OCI-LY7 (cell line): Measurements from ENCODE around the gene ERMN. TPM values are rescaled to one million over a fixed set of nuclear protein-coding genes. Genes with fewer than 3 reads are reported as not detected.
A peak's percentile ranks its signal among the peaks of the same experiment; 100 is the strongest.

Source experiments
- BruUV-seq: library from RNA; stranded (reverse); fragments of 400-500 nt; replicated peaks from 2 replicates; lab custom pipeline; 2021; lab: Mats Ljungman, UMichigan
- CTCF ChIA-PET: fragments of 300-600 bp; sonication (Branson Sonifier 250); formaldehyde crosslinking; loops from one replicate; lab custom pipeline; 2022; ENCODE audit warnings: antibody characterized with exemption; ENCODE audit not compliant: unreplicated experiment; lab: Charles Lee
- POLR2A ChIA-PET: fragments of 300-600 bp; sonication (Branson Sonifier 250); formaldehyde crosslinking; loops from one replicate; lab custom pipeline; 2022; ENCODE audit warnings: antibody characterized with exemption; lab: Charles Lee
- DNase-seq: peaks from one replicate; pipeline ENCODE4 v3.0.0-alpha.2; 2015; ENCODE audit warnings: low spot score
- H2AFZ ChIP-seq: fragments of 200-600 bp; sonication (generic), shearing (Covaris generic); 2 replicates; pipeline ENCODE4 v1.6.1; 2014; ENCODE audit warnings: mild to moderate bottlenecking, antibody characterized with exemption, low read length, moderate library complexity
- H3K27ac ChIP-seq: fragments of 200-600 bp; sonication (generic); 2 replicates; pipeline ENCODE4 v1.5.1; 2014; ENCODE audit warnings: mixed run types, low read depth, mild to moderate bottlenecking, moderate library complexity, low read length, inconsistent platforms; ENCODE audit not compliant: poor library complexity, severe bottlenecking
- H3K36me3 ChIP-seq: fragments of 200-600 bp; sonication (generic); 2 replicates; pipeline ENCODE4 v1.6.1; 2014; ENCODE audit warnings: mild to moderate bottlenecking, antibody characterized with exemption, low read length, moderate library complexity, mixed read lengths; ENCODE audit not compliant: insufficient read depth
- H3K4me1 ChIP-seq: fragments of 200-600 bp; sonication (generic); 2 replicates; pipeline ENCODE4 v1.5.1; 2014; ENCODE audit warnings: mild to moderate bottlenecking, low read length; ENCODE audit not compliant: insufficient read depth, poor library complexity, severe bottlenecking
- H3K4me2 ChIP-seq: fragments of 200-600 bp; sonication (generic); 2 replicates; pipeline ENCODE4 v1.6.1; 2014; ENCODE audit warnings: mild to moderate bottlenecking, low read length
- H3K4me3 ChIP-seq: fragments of 200-600 bp; sonication (generic); 2 replicates; pipeline ENCODE4 v1.5.1; 2014; ENCODE audit warnings: mild to moderate bottlenecking, low read depth, low read length; ENCODE audit not compliant: poor library complexity, severe bottlenecking
- H3K79me2 ChIP-seq: fragments of 200-600 bp; sonication (generic); 2 replicates; pipeline ENCODE4 v1.6.1; 2016; ENCODE audit warnings: low read depth, mild to moderate bottlenecking, low read length, moderate library complexity, mixed read lengths; ENCODE audit not compliant: insufficient read depth
- H3K9me2 ChIP-seq: fragments of 200-600 bp; sonication (generic); 2 replicates; pipeline ENCODE4 v1.6.1; 2016; ENCODE audit warnings: mild to moderate bottlenecking, low read length, mixed read lengths; ENCODE audit not compliant: insufficient read depth
- H3K9me3 ChIP-seq: fragments of 200-600 bp; sonication (generic); 2 replicates; pipeline ENCODE4 v1.6.1; 2014; ENCODE audit warnings: mild to moderate bottlenecking, mixed run types, low read length, mixed read lengths
- H4K20me1 ChIP-seq: fragments of 200-600 bp; sonication (generic); 2 replicates; pipeline ENCODE4 v1.6.1; 2014; ENCODE audit warnings: mild to moderate bottlenecking, antibody characterized with exemption, low read length, moderate library complexity, mixed read lengths; ENCODE audit not compliant: insufficient read depth
- EZH2phosphoT487 ChIP-seq: fragments of 200-600 bp; sonication (generic); IDR thresholded peaks from 2 replicates; pipeline ENCODE4 v1.6.1; 2018; ENCODE audit warnings: low read depth, borderline replicate concordance, mild to moderate bottlenecking, mixed run types, antibody characterized with exemption, low read length, moderate library complexity, mixed read lengths
- intact Hi-C: fragments of 100-400 bp; cut with micrococcal nuclease; formaldehyde crosslinking; loops from one replicate; pipeline ENCODE4 v1.10.0; 2022; ENCODE audit not compliant: unreplicated experiment
- total RNA-seq, 2 experiments: library from RNA; depleted of rRNA in 1 of 2; stranded (reverse); fragments of >200 nt in 1 of 2; shearing (Covaris generic) in 1 of 2; gene quantifications; 2 replicates each; pipeline ENCODE4 v1.2.3, GENCODE V29; 2014 to 2022
- TF ChIP-seq, protein P1 (sequence below): fragments of 200-600 bp; sonication (generic); conservative IDR thresholded peaks from 2 replicates; pipeline ENCODE4 v1.5.1; 2014; ENCODE audit warnings: mild to moderate bottlenecking, antibody characterized with exemption, low read length, moderate library complexity, mixed read lengths

Gene ERMN
- total RNA-seq, 2 experiments from 2014 or later, result 2.1 to 2.2 TPM

DNA sequence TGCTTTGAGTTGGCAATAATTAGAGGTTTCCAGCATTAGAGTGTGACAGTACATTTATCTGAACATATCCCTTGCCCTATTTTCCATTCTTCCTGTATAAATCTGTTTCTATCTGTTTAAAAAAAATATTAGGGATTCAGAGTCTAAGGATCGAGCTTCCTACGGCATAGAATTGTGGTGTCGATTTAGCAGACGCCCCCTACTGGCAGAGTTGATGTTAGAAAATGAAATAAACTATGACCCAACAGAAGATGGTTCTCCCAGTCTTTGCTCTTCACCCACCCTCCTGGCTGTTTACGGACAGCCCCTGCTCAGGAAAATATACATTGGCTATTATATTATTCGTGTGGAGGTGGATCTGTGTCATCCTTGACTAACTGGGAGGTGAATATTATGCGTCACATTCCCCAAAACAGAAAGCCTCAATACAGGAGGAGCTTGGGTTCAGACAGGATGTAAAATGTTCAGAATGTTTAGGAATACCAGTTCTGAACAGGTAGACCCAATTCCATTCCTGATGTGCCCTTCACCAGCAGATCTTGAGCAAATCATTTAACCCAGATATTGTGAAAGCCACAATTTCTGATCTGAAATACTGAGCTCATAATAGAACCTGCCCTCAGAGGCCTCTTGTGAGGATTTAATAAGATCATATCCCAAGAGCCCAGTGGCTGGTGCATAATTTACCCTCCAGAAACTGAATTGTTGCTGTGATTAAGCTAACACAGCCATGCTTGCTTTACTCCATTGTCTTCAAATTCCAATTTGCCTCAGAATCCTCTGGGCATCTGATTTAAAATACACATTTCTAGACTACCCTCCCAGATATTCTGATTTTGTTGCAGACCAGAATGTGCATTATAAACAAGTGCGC, 10.8 kb upstream of the ERMN start:
- H3K4me3 ChIP-seq, result no peak overlapping the region
- CTCF ChIA-PET, result interaction anchor here (0.5 to 3.4 kb wide), 3 partner anchors 9 to 91 kb away, joined by 3 to 29 read pairs (median 3); no protein-coding TSS in a partner anchor
- peak overlapping the region; percentile 56; the same call in 1 of the 2 replicates for H2AFZ ChIP-seq
- H3K79me2 ChIP-seq, result no peaks in the 10 kb centered on the region
- H3K9me3 ChIP-seq, result no peaks in the 10 kb centered on the region
- H3K27ac ChIP-seq, result no peak overlapping the region
- H4K20me1 ChIP-seq, result no peaks in the 10 kb centered on the region
- intact Hi-C loops, result no loop called here
- peak; percentile 72 for DNase-seq
- POLR2A ChIA-PET, result interaction anchor here (0.6 to 2.1 kb wide), 12 partner anchors 9 to 153 kb away, joined by 3 to 6 read pairs (median 4); no protein-coding TSS in a partner anchor
- TF ChIP-seq, protein P1, sequence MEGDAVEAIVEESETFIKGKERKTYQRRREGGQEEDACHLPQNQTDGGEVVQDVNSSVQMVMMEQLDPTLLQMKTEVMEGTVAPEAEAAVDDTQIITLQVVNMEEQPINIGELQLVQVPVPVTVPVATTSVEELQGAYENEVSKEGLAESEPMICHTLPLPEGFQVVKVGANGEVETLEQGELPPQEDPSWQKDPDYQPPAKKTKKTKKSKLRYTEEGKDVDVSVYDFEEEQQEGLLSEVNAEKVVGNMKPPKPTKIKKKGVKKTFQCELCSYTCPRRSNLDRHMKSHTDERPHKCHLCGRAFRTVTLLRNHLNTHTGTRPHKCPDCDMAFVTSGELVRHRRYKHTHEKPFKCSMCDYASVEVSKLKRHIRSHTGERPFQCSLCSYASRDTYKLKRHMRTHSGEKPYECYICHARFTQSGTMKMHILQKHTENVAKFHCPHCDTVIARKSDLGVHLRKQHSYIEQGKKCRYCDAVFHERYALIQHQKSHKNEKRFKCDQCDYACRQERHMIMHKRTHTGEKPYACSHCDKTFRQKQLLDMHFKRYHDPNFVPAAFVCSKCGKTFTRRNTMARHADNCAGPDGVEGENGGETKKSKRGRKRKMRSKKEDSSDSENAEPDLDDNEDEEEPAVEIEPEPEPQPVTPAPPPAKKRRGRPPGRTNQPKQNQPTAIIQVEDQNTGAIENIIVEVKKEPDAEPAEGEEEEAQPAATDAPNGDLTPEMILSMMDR, result peak; percentile 97
- TF ChIP-seq EZH2phosphoT487, result no peak
- BruUV-seq, result no TSS peak
- H3K9me2 ChIP-seq, result no peaks in the 10 kb centered on the region
- H3K4me2 ChIP-seq, result peak overlapping the region; percentile 14; the same call in 1 of the 2 replicates
- peaks cover 3% of the 10 kb centered on the region for H3K4me1 ChIP-seq
- no peaks in the 10 kb centered on the region for H3K36me3 ChIP-seq

DNA sequence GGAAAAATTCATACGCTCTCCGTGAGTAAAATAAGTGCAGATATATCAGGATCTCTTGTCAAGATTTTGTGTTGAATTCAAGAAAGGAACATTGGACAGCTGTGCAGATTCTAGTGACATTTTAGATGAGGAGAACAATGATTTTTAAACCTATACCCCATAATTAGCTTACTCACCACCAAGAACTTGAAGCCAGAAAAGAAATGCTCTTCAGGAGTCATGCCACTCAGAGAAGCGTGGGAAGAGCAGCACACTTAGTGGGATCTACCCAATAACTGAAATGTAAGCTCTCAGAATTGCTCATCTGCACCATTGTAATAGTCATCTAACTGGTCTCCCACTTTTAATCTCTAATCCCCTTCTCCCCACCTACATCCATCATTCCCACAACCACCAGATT, 9.2 kb upstream of the ERMN start:
- no peak overlapping the region for H2AFZ ChIP-seq
- BruUV-seq, result no TSS peak
- no peak for DNase-seq
- no peak overlapping the region for H3K27ac ChIP-seq
- no peak overlapping the region for H3K4me3 ChIP-seq
- H3K9me3 ChIP-seq, result no peaks in the 10 kb centered on the region
- intact Hi-C loops, result no loop called here
- CTCF ChIA-PET, result interaction anchor here (0.7 kb wide), 1 partner anchor 18 kb away, joined by 3 read pairs; no protein-coding TSS in a partner anchor
- H3K4me2 ChIP-seq, result no peak overlapping the region
- TF ChIP-seq, protein P1, result no peak
- no peak for TF ChIP-seq EZH2phosphoT487
- POLR2A ChIA-PET, result interaction anchor here (0.7 to 2.1 kb wide), 2 partner anchors 9 to 69 kb away, joined by 3 to 6 read pairs; partner anchors contain the start of gene ERMN
- peaks cover 3% of the 10 kb centered on the region for H3K4me1 ChIP-seq
- no peaks in the 10 kb centered on the region for H3K79me2 ChIP-seq
- no peaks in the 10 kb centered on the region for H3K36me3 ChIP-seq
- no peaks in the 10 kb centered on the region for H3K9me2 ChIP-seq
- H4K20me1 ChIP-seq, result no peaks in the 10 kb centered on the region
